Urinary bladder (tissue), 4 donors: ENCODE results near the gene PPM1G. TPM values are rescaled to one million over a fixed set of nuclear protein-coding genes. Genes with fewer than 3 reads are reported as not detected.
"Not testable (repeated sequence)": the region's sequence is repeated elsewhere in the genome, so short reads cannot be mapped to it uniquely, and the experiment has no call there.

Experiments used
- DNase-seq: peaks from one replicate; pipeline ENCODE4 v3.0.0-alpha.2; 2015; ENCODE audit errors: extremely low spot score
- H3K27ac ChIP-seq: one replicate; pipeline ENCODE4 v1.5.1; 2013; ENCODE audit warnings: low read depth, mild to moderate bottlenecking, moderate library complexity
- H3K36me3 ChIP-seq: one replicate; pipeline ENCODE4 v1.6.1; 2013; ENCODE audit warnings: mild to moderate bottlenecking, moderate library complexity; ENCODE audit not compliant: insufficient read depth
- H3K4me1 ChIP-seq: one replicate; pipeline ENCODE4 v1.6.1; 2013; ENCODE audit warnings: mild to moderate bottlenecking, moderate library complexity; ENCODE audit not compliant: insufficient read depth
- H3K4me3 ChIP-seq: one replicate; pipeline ENCODE4 v1.5.1; 2013; ENCODE audit warnings: low read depth, low read length
- WGBS: extraction: QIAGEN DNeasy Blood & Tissue Kit; methylation state at CpG from one replicate; pipeline ENCODE4 v1.1.7; 2013; 5-methylcytosine and 5-hydroxymethylcytosine counted together
- polyA plus RNA-seq: library from polyadenylated mRNA; stranded (reverse); fragments of 200-250 nt; gene quantifications from one replicate; pipeline ENCODE4 v1.2.3, GENCODE V29; 2013
- total RNA-seq: library from RNA; depleted of rRNA; stranded (reverse); fragments of >200 nt; gene quantifications from one replicate; pipeline ENCODE4 v1.2.3, GENCODE V29; 2014
- donor health status: healthy with polysubstance abuse.
- donor health status: healthy.

PPM1G gene
- total and polyA plus RNA-seq, 2 donors = 30.0 to 65.5 TPM

- H3K4me3 ChIP-seq = peak overlapping the region; percentile 98
- DNase-seq = no peak
- WGBS = under 1% methylated on average over 51 of the region's 51 CpGs
- H3K36me3 ChIP-seq = peaks cover 4% of the 10 kb centered on the region
- peaks cover 2% of the 10 kb centered on the region for H3K4me1 ChIP-seq
- peak overlapping the region; percentile 99 for H3K27ac ChIP-seq
These were observed 19.7 kb upstream of the PPM1G start for GRCh38 chr2:27428978-27429541.

- peaks cover 2% of the 10 kb centered on the region for H3K4me1 ChIP-seq
- peak within 1 kb of the TSS; percentile 98 for H3K4me3 ChIP-seq
- WGBS = under 1% methylated on average over 75 of the region's 75 CpGs
- H3K27ac ChIP-seq = peak within 1 kb of the TSS; percentile 99
- H3K36me3 ChIP-seq = no peaks in the 10 kb centered on the region
- DNase-seq = peak; percentile 83
These were observed 19.0 kb upstream of the PPM1G start, which contains the start of gene NRBP1 for GRCh38 chr2:27428213-27428977. TSS of gene NRBP1 (plus strand) at chr2:27428631. CDS start at chr2:27433274, 4,643 bp downstream.

GRCh38 chr2:27427863-27428212 lies 18.4 kb upstream of the PPM1G start:
- H3K4me3 ChIP-seq = peak overlapping the region; percentile 98
- peak overlapping the region; percentile 99 for H3K27ac ChIP-seq
- no peak for DNase-seq
- 7% methylated on average over 7 of the region's 7 CpGs for WGBS
- no peaks in the 10 kb centered on the region for H3K36me3 ChIP-seq
- peaks cover 2% of the 10 kb centered on the region for H3K4me1 ChIP-seq

DNA sequence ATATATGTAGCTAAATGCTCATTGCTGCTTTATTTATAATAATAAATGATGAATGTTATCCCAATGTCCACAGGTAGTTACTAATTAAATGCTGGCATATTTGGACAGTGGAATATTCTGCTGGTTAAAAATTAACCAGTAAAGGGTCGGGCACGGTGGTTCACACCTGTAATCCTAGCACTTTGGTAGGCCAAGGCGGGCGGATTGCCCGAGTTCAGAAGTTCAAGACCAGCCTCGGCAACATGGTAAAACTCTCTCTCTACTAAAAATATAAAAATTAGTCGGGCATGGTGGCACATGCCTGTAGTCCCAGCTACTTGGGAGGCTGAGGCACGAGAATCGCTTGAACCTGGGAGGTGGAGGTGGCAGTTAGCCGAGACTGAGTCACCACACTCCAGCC lies 15.6 kb upstream of the PPM1G start:
- not testable (repeated sequence) for H3K36me3 ChIP-seq, H3K4me3 ChIP-seq, H3K4me1 ChIP-seq, H3K27ac ChIP-seq, DNase-seq
- 94% methylated on average over 10 of the region's 10 CpGs for WGBS

- WGBS = 95% methylated on average over 3 of the region's 3 CpGs
- Histone ChIP-seq H3K4me1 (no peaks in the 10 kb centered on the region), H3K4me3 (no peak overlapping the region), H3K27ac (no peak overlapping the region), H3K36me3 (no peaks in the 10 kb centered on the region)
- DNase-seq = no peak
These were observed 13.6 kb upstream of the PPM1G start for GRCh38 chr2:27422958-27423357.

DNA sequence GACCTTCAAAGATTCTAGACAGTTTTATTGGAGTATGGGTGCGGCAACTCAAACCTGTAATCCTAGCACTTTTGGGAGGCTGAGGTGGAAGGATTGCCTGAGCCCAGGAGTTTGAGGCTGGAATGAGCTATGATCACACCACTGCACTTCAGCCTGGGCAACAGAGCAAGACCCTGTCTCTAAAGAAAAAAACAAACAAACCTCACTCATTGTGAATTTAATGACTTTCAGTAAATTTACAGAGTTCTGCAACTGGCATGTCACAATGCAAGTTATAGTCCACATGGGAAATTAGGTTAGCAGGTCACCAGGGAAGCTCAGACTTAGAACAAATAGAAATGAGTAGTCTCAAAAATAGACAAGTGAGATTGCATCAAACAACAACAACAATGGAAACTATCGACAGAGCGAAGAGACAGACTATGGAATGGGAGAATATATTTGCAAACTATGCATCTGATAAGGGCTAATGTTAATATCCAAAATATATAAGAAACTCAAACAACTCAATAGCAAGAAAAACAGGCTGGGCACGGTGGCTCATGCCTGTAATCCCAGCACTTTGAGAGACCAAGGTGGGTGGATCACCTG lies 12.4 kb upstream of the PPM1G start:
- H3K4me3 ChIP-seq = no peak overlapping the region
- no peak for DNase-seq
- H3K36me3 ChIP-seq = no peaks in the 10 kb centered on the region
- H3K27ac ChIP-seq = no peak overlapping the region
- WGBS = 82% methylated on average over 4 of the region's 4 CpGs
- H3K4me1 ChIP-seq = no peaks in the 10 kb centered on the region

DNA sequence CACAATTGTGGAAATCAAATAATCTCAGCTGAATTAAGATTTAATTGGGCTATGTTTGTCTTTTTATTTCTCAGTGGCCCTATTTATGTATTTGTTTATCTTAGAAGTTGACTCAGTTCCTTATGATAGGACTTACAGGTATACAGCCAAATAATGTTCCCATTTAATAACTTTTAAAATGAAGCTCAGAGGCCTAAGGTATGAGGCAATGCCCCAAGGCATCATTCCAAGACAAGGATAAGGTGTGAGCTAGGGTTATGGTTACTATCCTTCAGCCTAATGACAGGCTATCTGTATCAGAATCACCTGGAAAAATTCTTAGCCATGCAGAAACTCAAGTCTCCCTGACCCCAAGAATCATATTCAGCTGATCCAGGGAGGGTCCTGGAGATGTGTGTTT lies 11.6 kb upstream of the PPM1G start:
- no peak overlapping the region for H3K27ac ChIP-seq
- no peak overlapping the region for H3K4me3 ChIP-seq
- DNase-seq = no peak
- no peaks in the 10 kb centered on the region for H3K36me3 ChIP-seq
- H3K4me1 ChIP-seq = no peaks in the 10 kb centered on the region

GRCh38 chr2:27416151-27416550 lies 6.8 kb upstream of the PPM1G start:
- Histone ChIP-seq H3K4me1 (no peaks in the 10 kb centered on the region), H3K36me3 (no peaks in the 10 kb centered on the region), H3K4me3 (no peak overlapping the region), H3K27ac (no peak overlapping the region)
- WGBS = 92% methylated on average over 6 of the region's 6 CpGs
- no peak for DNase-seq

DNA sequence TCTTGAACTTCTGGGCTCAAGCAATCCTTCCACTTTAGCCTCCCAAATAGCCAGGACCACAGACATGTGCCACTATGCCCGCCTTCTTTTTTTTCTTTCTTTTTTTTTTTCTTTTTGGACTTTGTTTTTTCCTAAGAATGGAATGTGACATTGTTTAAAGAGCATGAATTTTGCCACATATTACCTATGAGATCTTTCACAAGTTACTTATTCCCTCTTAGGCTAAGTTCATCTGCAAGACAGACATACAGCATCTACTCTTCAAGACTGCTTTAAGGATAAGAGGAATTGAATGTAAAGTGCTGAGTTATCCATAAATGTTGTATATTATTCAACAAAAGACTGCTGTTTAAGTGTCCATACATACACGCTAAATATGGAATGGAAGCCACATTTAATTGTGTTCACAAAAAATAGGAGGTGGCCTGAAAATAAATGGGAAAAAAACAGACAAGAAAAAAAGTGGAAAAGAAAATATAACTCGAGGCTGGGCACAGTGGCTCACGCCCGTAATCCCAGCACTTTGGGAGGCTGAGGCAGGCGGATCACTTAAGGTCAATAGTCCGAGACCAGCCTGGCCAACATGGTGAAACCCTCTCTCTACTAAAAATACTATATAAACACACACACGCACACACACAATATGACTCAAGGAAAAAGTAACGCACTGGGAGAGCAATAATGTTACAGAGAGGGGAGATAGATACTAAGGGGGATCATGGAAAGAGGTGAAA lies 3.2 kb upstream of the PPM1G start:
- WGBS = 78% methylated on average over 9 of the region's 9 CpGs
- H3K27ac ChIP-seq = no peak overlapping the region
- no peaks in the 10 kb centered on the region for H3K36me3 ChIP-seq
- no peak for DNase-seq
- H3K4me3 ChIP-seq = no peak overlapping the region
- peaks cover 1% of the 10 kb centered on the region for H3K4me1 ChIP-seq

DNA sequence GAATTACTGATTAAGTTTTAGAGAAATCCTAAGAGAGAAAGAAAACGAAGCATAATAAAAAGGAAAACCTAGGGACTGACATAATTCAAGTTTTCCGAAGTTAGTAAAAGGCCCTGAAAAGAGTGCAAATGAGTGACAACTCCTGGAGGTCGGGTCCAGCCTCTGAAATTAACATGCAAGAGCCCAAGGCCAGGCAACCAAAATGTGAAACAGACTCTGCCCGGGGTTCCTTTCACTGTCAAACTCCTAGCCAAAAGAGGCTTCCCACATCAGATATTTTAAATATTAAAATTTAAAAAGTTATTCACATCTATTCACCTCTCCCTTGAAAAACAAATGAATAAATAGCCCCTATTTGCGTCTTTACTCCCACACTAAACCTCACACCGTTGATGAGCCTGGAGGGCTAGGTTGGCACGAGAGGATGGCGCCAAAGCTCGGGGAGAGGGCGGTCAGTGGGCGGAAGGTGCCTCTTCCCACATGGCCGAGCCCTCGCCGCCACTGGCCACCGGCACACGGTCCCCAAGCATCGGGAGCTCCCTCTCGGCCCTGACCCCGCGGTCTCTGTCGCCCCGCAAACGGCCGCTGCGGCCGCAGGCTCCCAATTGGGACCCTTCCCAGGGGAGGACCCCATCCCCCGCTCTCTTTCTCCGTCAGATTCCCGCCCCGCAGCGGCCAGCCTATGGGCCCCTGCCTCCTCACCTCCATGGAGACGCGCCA lies 630 bp downstream of the PPM1G start:
- Histone ChIP-seq H3K4me1 (peaks cover 1% of the 10 kb centered on the region), H3K4me3 (peak overlapping the region; percentile 98), H3K36me3 (peaks cover 2% of the 10 kb centered on the region), H3K27ac (peak overlapping the region; percentile 44)
- DNase-seq = no peak
- WGBS = under 1% methylated on average over 33 of the region's 33 CpGs

DNA sequence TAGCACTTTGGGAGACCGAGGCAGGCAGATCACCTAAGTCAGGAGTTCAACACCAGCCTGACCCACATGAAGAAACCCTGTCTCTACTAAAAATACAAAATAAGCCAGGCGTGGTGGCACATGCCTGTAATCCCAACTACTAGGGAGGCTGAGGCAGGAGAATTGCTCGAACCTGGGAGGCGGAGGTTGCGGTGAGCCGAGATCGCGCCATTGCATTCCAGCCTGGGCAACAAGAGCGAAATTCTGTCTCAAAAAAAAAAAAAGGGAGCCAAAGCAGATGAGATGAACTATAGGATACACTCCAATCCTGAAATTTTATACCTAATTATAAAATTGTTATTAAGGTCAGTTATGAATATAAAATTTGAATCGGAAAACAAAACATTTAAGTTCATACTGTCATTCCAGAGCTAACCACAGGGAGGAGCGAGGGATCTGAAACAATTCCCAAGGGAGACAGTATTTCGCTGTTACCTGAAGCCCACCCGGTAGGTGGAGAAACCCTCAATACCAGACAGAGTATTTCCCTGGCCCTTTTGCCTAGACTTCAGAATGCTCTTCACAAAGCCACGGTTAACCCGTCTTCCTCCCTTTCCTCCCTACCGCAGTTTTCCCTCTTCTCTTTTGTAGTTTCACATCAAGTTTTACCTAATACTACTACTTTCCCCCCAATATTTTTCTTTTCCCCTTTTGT lies 1.4 kb downstream of the PPM1G start:
- peaks cover 2% of the 10 kb centered on the region for H3K36me3 ChIP-seq
- 53% methylated on average over 16 of the region's 16 CpGs for WGBS
- H3K4me3 ChIP-seq = peak overlapping the region; percentile 11
- peaks cover 1% of the 10 kb centered on the region for H3K4me1 ChIP-seq
- H3K27ac ChIP-seq = no peak overlapping the region
- no peak for DNase-seq

DNA sequence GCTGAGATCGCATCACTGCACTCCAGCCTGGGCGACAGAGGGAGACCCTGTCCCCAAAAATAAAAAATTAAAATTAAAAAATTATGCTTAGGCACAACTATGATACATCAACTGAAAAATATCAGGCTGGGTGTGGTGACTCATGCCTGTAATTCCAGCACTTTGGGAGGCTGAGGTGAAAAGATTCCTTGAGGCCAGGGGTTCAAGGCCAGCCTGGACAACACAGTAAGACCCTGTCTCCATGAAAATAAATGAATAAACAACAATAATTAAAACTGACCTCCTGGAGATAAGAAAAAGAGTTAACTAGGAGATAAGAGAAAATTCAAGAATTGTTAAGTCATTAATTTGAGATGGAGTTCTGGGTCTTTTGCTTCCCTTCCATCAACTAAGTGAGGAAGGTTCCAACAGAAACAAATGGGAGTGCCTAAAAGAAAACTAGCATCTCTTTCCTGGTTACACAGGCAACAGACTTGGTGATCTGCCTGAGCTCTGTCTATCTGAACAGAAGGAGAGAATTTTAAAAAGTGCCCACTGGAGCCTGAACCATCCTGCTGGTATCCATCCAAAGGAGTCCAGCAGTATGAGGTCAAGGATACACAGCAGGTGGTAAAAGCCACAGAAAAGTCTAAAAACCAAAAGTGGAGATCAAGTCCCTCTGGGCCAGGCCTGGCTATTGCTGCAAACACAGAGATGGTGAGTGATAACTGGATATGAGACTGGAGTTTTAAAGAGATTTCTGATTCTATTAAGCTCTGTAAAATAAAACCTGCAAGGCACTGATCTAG lies 8.8 kb downstream of the PPM1G start:
- H3K36me3 ChIP-seq = peaks cover 2% of the 10 kb centered on the region
- WGBS = 94% methylated on average over 2 of the region's 2 CpGs
- no peak overlapping the region for H3K4me3 ChIP-seq
- no peak overlapping the region for H3K27ac ChIP-seq
- DNase-seq = no peak
- H3K4me1 ChIP-seq = no peaks in the 10 kb centered on the region
